Ovary (tissue), 3 donors: ENCODE results near the gene SEMA6A.

ENCODE experiments used
- POLR2A ChIP-seq: fragments of 450-650 bp; IDR thresholded peaks from one replicate; pipeline ENCODE4 v1.6.1; 2017; ENCODE audit warnings: antibody characterized with exemption, mild to moderate bottlenecking, moderate library complexity
- TF ChIP-seq, protein P1 (sequence below), 3 donors: fragments of 450-650 bp in 2 of 3; fragments of 200-600 bp in 1 of 3; IDR thresholded peaks; one replicate each; pipeline versions ENCODE4 v1.5.1 to v1.8.0; 2016 to 2022; ENCODE audit warnings: antibody characterized with exemption in 3 of 3, mild to moderate bottlenecking in 1 of 3
- donor health status: DM: no; HTN: no; CAD: no.

DNA sequence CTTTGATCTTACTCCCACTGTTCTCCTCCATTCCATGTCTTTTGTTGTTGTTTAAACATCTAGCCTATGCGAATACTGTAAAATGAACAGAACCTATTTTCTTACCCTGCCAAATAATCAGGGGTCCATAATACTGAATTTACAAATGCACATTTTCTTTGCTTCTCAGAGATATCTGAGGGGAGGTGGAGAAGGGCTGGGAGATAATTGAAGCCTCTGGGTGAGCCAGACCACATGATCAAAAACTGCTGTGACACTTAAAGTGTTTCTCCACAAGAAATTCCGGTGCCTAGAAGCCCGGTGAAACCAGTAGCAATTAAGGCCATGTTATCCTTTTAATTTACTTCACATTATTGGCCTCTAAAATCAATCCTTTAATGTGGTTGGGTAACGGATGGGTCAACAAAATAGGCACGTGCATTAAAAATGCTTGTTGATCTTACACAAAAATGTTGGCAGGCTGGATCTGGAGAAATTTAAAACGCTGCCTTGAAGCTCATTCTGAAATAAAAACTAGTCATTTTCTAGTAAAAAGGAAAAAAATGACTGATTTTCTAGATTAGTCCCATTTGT is 10.8 kb downstream of the SEMA6A start:
- no peak for TF ChIP-seq POLR2A
- TF ChIP-seq, protein P1, sequence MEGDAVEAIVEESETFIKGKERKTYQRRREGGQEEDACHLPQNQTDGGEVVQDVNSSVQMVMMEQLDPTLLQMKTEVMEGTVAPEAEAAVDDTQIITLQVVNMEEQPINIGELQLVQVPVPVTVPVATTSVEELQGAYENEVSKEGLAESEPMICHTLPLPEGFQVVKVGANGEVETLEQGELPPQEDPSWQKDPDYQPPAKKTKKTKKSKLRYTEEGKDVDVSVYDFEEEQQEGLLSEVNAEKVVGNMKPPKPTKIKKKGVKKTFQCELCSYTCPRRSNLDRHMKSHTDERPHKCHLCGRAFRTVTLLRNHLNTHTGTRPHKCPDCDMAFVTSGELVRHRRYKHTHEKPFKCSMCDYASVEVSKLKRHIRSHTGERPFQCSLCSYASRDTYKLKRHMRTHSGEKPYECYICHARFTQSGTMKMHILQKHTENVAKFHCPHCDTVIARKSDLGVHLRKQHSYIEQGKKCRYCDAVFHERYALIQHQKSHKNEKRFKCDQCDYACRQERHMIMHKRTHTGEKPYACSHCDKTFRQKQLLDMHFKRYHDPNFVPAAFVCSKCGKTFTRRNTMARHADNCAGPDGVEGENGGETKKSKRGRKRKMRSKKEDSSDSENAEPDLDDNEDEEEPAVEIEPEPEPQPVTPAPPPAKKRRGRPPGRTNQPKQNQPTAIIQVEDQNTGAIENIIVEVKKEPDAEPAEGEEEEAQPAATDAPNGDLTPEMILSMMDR (IDR thresholded peaks at IDR 0.05) = no peak
